ENCODE results near the gene NDRG3.

DNA sequence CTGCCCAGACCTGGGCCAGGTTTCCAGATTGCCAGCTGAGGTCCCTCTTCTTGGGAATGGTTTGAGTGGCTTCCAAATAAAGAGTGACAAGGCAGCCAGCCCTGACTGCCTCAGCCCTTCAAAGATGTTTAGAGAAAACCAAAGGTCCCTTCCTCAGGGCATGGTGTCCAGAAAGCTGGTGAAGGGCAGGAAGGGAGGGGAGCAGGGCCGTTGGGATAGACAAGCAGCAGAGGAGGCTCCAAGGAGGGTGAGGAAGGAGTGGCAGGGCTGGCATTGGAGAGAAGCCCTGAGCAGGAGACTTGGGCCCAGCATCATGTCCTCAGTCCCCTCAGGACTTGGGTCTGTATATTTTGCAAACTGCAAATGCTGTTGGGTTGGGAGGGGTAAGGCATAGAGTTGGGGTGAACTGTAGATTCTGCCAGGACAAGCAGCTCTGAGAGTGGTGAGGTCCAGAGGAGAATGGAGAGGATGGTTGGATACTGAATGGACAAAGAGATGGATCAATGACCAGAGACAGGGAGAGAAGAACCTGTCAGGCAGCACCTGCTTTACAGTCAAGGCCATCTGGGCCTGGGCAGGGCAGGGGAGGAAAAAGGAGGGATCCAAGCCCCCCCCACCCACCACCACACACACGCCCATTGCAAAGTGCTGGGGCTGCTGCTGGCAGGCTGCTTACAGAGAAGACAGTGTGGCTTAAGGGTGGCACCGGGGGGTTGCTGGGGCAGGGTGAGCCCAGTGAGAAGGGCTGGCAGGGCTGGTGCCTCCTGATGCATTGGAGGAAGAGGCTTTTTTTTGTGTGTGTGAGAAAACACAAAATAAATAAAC is 33.2 kb upstream of the NDRG3 start:
- TF ChIP-seq, protein P1, sequence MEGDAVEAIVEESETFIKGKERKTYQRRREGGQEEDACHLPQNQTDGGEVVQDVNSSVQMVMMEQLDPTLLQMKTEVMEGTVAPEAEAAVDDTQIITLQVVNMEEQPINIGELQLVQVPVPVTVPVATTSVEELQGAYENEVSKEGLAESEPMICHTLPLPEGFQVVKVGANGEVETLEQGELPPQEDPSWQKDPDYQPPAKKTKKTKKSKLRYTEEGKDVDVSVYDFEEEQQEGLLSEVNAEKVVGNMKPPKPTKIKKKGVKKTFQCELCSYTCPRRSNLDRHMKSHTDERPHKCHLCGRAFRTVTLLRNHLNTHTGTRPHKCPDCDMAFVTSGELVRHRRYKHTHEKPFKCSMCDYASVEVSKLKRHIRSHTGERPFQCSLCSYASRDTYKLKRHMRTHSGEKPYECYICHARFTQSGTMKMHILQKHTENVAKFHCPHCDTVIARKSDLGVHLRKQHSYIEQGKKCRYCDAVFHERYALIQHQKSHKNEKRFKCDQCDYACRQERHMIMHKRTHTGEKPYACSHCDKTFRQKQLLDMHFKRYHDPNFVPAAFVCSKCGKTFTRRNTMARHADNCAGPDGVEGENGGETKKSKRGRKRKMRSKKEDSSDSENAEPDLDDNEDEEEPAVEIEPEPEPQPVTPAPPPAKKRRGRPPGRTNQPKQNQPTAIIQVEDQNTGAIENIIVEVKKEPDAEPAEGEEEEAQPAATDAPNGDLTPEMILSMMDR (IDR thresholded peaks at IDR 0.05; ENCODE audit: low read length): no peak
- TF ChIP-seq EZH2 (IDR thresholded peaks at IDR 0.05; ENCODE audit: borderline replicate concordance, low read length): no peak

All from OCI-LY1 (cell line).